ENCODE data around the gene NLGN2.
A peak's percentile ranks its signal among the peaks of the same experiment; 100 is the strongest.

NLGN2 gene

GRCh38 chr17:7443499-7444485 is 36.1 kb downstream of the NLGN2 start:
- peaks cover 39% of the 10 kb centered on the region for H3K27me3 ChIP-seq (ENCODE audit: insufficient read depth, insufficient read length)
- peaks cover 4% of the 10 kb centered on the region for H3K4me1 ChIP-seq (ENCODE audit: insufficient read depth, insufficient read length)
- H3K36me3 ChIP-seq (ENCODE audit: insufficient read depth, insufficient read length, low read length) = no peaks in the 10 kb centered on the region
- TF ChIP-seq YY1 (IDR thresholded peaks at IDR 0.05; ENCODE audit: insufficient read depth, insufficient read length) (no peak), SUZ12 (IDR thresholded peaks at IDR 0.05; ENCODE audit: extremely low read depth, insufficient read depth, insufficient read length) (no peak), ZNF274 (IDR thresholded peaks at IDR 0.05; ENCODE audit: low read depth, low read length) (no peak)
- DNase-seq (ENCODE audit: low read depth, low spot score) = no peak
- H3K4me3 ChIP-seq (ENCODE audit: insufficient read length, low read depth) = no peak overlapping the region
- H3K9ac ChIP-seq (ENCODE audit: insufficient read length, low read depth) = no peak overlapping the region
- H3K9me3 ChIP-seq (ENCODE audit: insufficient read depth, low read length) = no peaks in the 10 kb centered on the region

GRCh38 chr17:7444682-7445618 is 37.3 kb downstream of the NLGN2 start, which contains the start of gene CHRNB1:
CHRNB1 (plus strand) TSS chr17:7445061; CDS start chr17:7445128, 67 bp downstream.
- TF ChIP-seq YY1 (IDR thresholded peaks at IDR 0.05; ENCODE audit: insufficient read depth, insufficient read length) = no peak
- TF ChIP-seq SUZ12 (IDR thresholded peaks at IDR 0.05; ENCODE audit: extremely low read depth, insufficient read depth, insufficient read length) = no peak
- no peak for TF ChIP-seq ZNF274 (IDR thresholded peaks at IDR 0.05; ENCODE audit: low read depth, low read length)
- H3K9me3 ChIP-seq (ENCODE audit: insufficient read depth, low read length) = no peaks in the 10 kb centered on the region
- no peaks in the 10 kb centered on the region for H3K36me3 ChIP-seq (ENCODE audit: insufficient read depth, insufficient read length, low read length)
- H3K27me3 ChIP-seq (ENCODE audit: insufficient read depth, insufficient read length) = peaks cover 29% of the 10 kb centered on the region
- peaks cover 4% of the 10 kb centered on the region for H3K4me1 ChIP-seq (ENCODE audit: insufficient read depth, insufficient read length)
- peak within 1 kb of the TSS; percentile 42 for H3K4me3 ChIP-seq (ENCODE audit: insufficient read length, low read depth)
- H3K9ac ChIP-seq (ENCODE audit: insufficient read length, low read depth) = peak within 1 kb of the TSS; percentile 72
- no peak for DNase-seq (ENCODE audit: low read depth, low spot score)

- H3K36me3 ChIP-seq (ENCODE audit: insufficient read depth, insufficient read length, low read length) = no peaks in the 10 kb centered on the region
- peak overlapping the region; percentile 42 for H3K4me3 ChIP-seq (ENCODE audit: insufficient read length, low read depth)
- no peak for DNase-seq (ENCODE audit: low read depth, low spot score)
- peaks cover 4% of the 10 kb centered on the region for H3K4me1 ChIP-seq (ENCODE audit: insufficient read depth, insufficient read length)
- peaks cover 29% of the 10 kb centered on the region for H3K27me3 ChIP-seq (ENCODE audit: insufficient read depth, insufficient read length)
- H3K9me3 ChIP-seq (ENCODE audit: insufficient read depth, low read length) = no peaks in the 10 kb centered on the region
- TF ChIP-seq YY1 (IDR thresholded peaks at IDR 0.05; ENCODE audit: insufficient read depth, insufficient read length) = no peak
- TF ChIP-seq ZNF274 (IDR thresholded peaks at IDR 0.05; ENCODE audit: low read depth, low read length) = no peak
- TF ChIP-seq SUZ12 (IDR thresholded peaks at IDR 0.05; ENCODE audit: extremely low read depth, insufficient read depth, insufficient read length) = no peak
- H3K9ac ChIP-seq (ENCODE audit: insufficient read length, low read depth) = peak overlapping the region; percentile 50
These were observed 37.9 kb downstream of the NLGN2 start for GRCh38 chr17:7445619-7445968.

- peaks cover 2% of the 10 kb centered on the region for H3K4me1 ChIP-seq (ENCODE audit: insufficient read depth, insufficient read length)
- peaks cover 12% of the 10 kb centered on the region for H3K27me3 ChIP-seq (ENCODE audit: insufficient read depth, insufficient read length)
- no peak for DNase-seq (ENCODE audit: low read depth, low spot score)
- no peak overlapping the region for H3K9ac ChIP-seq (ENCODE audit: insufficient read length, low read depth)
- no peaks in the 10 kb centered on the region for H3K36me3 ChIP-seq (ENCODE audit: insufficient read depth, insufficient read length, low read length)
- TF ChIP-seq YY1 (IDR thresholded peaks at IDR 0.05; ENCODE audit: insufficient read depth, insufficient read length) = no peak
- no peak for TF ChIP-seq ZNF274 (IDR thresholded peaks at IDR 0.05; ENCODE audit: low read depth, low read length)
- TF ChIP-seq SUZ12 (IDR thresholded peaks at IDR 0.05; ENCODE audit: extremely low read depth, insufficient read depth, insufficient read length) = no peak
- H3K9me3 ChIP-seq (ENCODE audit: insufficient read depth, low read length) = no peaks in the 10 kb centered on the region
- no peak overlapping the region for H3K4me3 ChIP-seq (ENCODE audit: insufficient read length, low read depth)
These were observed 40.8 kb downstream of the NLGN2 start for GRCh38 chr17:7448461-7448860.

- no peaks in the 10 kb centered on the region for H3K9me3 ChIP-seq (ENCODE audit: insufficient read depth, low read length)
- H3K27me3 ChIP-seq (ENCODE audit: insufficient read depth, insufficient read length) = no peaks in the 10 kb centered on the region
- no peak overlapping the region for H3K4me3 ChIP-seq (ENCODE audit: insufficient read length, low read depth)
- peaks cover 18% of the 10 kb centered on the region for H3K36me3 ChIP-seq (ENCODE audit: insufficient read depth, insufficient read length, low read length)
- TF ChIP-seq SUZ12 (IDR thresholded peaks at IDR 0.05; ENCODE audit: extremely low read depth, insufficient read depth, insufficient read length) = no peak
- no peak for TF ChIP-seq ZNF274 (IDR thresholded peaks at IDR 0.05; ENCODE audit: low read depth, low read length)
- TF ChIP-seq YY1 (IDR thresholded peaks at IDR 0.05; ENCODE audit: insufficient read depth, insufficient read length) = no peak
- H3K4me1 ChIP-seq (ENCODE audit: insufficient read depth, insufficient read length) = peaks cover 10% of the 10 kb centered on the region
- no peak overlapping the region for H3K9ac ChIP-seq (ENCODE audit: insufficient read length, low read depth)
- no peak for DNase-seq (ENCODE audit: low read depth, low spot score)
These were observed 52.4 kb downstream of the NLGN2 start for GRCh38 chr17:7459961-7460545.

- H3K4me3 ChIP-seq (ENCODE audit: insufficient read length, low read depth) = no peak overlapping the region
- peaks cover 22% of the 10 kb centered on the region for H3K36me3 ChIP-seq (ENCODE audit: insufficient read depth, insufficient read length, low read length)
- no peaks in the 10 kb centered on the region for H3K27me3 ChIP-seq (ENCODE audit: insufficient read depth, insufficient read length)
- no peak for DNase-seq (ENCODE audit: low read depth, low spot score)
- H3K9me3 ChIP-seq (ENCODE audit: insufficient read depth, low read length) = no peaks in the 10 kb centered on the region
- peaks cover 13% of the 10 kb centered on the region for H3K4me1 ChIP-seq (ENCODE audit: insufficient read depth, insufficient read length)
- H3K9ac ChIP-seq (ENCODE audit: insufficient read length, low read depth) = no peak overlapping the region
- TF ChIP-seq SUZ12 (IDR thresholded peaks at IDR 0.05; ENCODE audit: extremely low read depth, insufficient read depth, insufficient read length) (no peak), YY1 (IDR thresholded peaks at IDR 0.05; ENCODE audit: insufficient read depth, insufficient read length) (no peak), ZNF274 (IDR thresholded peaks at IDR 0.05; ENCODE audit: low read depth, low read length) (no peak)
These were observed 53.4 kb downstream of the NLGN2 start for GRCh38 chr17:7460850-7461660.
